KMS-11 (cell line): ENCODE results near the gene CUL4A.
"Not testable (repeated sequence)": the region's sequence is repeated elsewhere in the genome, so short reads cannot be mapped to it uniquely, and the experiment has no call there.

Experiments
- H2AFZ ChIP-seq: fragments of 200-600 bp; sonication (generic); 2 replicates; pipeline ENCODE4 v1.6.1; 2016; ENCODE audit warnings: antibody characterized with exemption, mixed run types, low read depth
- H3K27ac ChIP-seq: fragments of 200-600 bp; sonication (generic); 2 replicates; pipeline ENCODE4 v1.6.1; 2016; ENCODE audit warnings: mild to moderate bottlenecking, mixed run types
- H3K27me3 ChIP-seq: fragments of 200-600 bp; sonication (generic); 2 replicates; pipeline ENCODE4 v1.6.1; 2017; ENCODE audit warnings: mild to moderate bottlenecking, low read depth, mixed run types, moderate library complexity; ENCODE audit not compliant: insufficient read depth
- H3K36me3 ChIP-seq: fragments of 200-600 bp; sonication (generic); 2 replicates; pipeline ENCODE4 v1.6.1; 2017; ENCODE audit warnings: mild to moderate bottlenecking, mixed run types; ENCODE audit not compliant: insufficient read depth
- H3K4me1 ChIP-seq: fragments of 200-600 bp; sonication (generic); 2 replicates; pipeline ENCODE4 v1.6.1; 2016; ENCODE audit warnings: mild to moderate bottlenecking, low read depth, mixed run types; ENCODE audit not compliant: poor library complexity, severe bottlenecking
- H3K4me2 ChIP-seq: fragments of 200-600 bp; sonication (generic); 2 replicates; pipeline ENCODE4 v1.7.0; 2016; ENCODE audit warnings: mild to moderate bottlenecking, mixed run types
- H3K4me3 ChIP-seq: fragments of 200-600 bp; sonication (generic); IDR thresholded peaks from 2 replicates; pipeline ENCODE4 v1.6.1; 2017; ENCODE audit warnings: low read depth, low read length, mixed read lengths; ENCODE audit not compliant: insufficient read depth
- H3K79me2 ChIP-seq: fragments of 200-600 bp; sonication (generic); 2 replicates; pipeline ENCODE4 v1.6.1; 2016; ENCODE audit warnings: low read depth, mixed run types; ENCODE audit not compliant: insufficient read depth
- H3K9ac ChIP-seq: fragments of 200-600 bp; sonication (generic); 2 replicates; pipeline ENCODE4 v1.6.1; 2016; ENCODE audit warnings: mild to moderate bottlenecking, mixed run types
- H4K20me1 ChIP-seq: fragments of 200-600 bp; sonication (generic); 2 replicates; pipeline ENCODE4 v1.6.1; 2016; ENCODE audit warnings: mild to moderate bottlenecking, mixed run types; ENCODE audit not compliant: insufficient read depth
- TF ChIP-seq, protein P1 (sequence below): fragments of 200-600 bp; sonication (generic); conservative IDR thresholded peaks from 2 replicates; pipeline ENCODE4 v1.6.1; 2017; ENCODE audit warnings: low read depth, mild to moderate bottlenecking, antibody characterized with exemption, low read length, moderate library complexity, mixed read lengths

CUL4A gene

DNA sequence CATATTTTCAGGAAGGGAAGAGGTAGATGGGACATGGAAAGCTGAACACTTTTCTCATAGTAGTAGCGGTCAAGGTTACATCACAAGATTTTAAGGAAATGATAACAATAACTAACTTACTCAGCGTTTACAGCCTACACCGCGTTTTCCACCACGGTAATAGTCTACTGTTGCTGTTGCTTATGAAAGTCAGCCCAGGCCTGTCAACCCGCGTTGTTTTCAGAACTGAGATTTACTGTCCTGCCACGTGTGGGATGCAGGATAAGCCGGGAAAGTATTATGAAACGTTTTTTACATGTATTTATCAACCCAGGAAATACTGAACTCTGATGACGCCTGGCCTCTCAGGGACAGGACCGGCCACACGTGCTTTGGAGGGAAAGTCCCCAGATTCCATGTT, 51.6 kb downstream of the CUL4A start:
- no peak overlapping the region for H2AFZ ChIP-seq
- no peak overlapping the region for H3K27ac ChIP-seq
- no peaks in the 10 kb centered on the region for H3K79me2 ChIP-seq
- H3K4me3 ChIP-seq: no peak overlapping the region
- no peaks in the 10 kb centered on the region for H3K4me1 ChIP-seq
- TF ChIP-seq, protein P1, sequence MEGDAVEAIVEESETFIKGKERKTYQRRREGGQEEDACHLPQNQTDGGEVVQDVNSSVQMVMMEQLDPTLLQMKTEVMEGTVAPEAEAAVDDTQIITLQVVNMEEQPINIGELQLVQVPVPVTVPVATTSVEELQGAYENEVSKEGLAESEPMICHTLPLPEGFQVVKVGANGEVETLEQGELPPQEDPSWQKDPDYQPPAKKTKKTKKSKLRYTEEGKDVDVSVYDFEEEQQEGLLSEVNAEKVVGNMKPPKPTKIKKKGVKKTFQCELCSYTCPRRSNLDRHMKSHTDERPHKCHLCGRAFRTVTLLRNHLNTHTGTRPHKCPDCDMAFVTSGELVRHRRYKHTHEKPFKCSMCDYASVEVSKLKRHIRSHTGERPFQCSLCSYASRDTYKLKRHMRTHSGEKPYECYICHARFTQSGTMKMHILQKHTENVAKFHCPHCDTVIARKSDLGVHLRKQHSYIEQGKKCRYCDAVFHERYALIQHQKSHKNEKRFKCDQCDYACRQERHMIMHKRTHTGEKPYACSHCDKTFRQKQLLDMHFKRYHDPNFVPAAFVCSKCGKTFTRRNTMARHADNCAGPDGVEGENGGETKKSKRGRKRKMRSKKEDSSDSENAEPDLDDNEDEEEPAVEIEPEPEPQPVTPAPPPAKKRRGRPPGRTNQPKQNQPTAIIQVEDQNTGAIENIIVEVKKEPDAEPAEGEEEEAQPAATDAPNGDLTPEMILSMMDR: no peak
- no peak overlapping the region for H3K4me2 ChIP-seq
- no peaks in the 10 kb centered on the region for H3K27me3 ChIP-seq
- no peaks in the 10 kb centered on the region for H3K36me3 ChIP-seq
- no peaks in the 10 kb centered on the region for H4K20me1 ChIP-seq
- H3K9ac ChIP-seq: no peak overlapping the region

DNA sequence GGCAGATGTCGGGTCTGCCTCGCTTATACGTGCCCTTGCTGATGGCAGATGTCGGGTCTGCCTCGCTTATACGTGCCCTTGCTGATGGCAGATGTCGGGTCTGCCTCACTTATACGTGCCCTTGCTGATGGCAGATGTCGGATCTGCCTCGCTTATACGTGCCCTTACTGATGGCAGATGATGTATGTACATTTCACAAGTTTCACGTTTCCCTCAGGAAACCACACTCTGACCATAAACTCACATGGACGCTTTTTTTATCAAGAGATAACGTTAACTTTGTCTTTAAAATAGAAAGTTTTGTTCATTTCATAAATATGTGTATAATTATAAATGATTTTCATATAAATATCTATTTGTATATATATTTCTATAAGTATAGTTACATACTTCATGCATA, 53.6 kb downstream of the CUL4A start:
- H3K4me3 ChIP-seq, H3K27ac ChIP-seq, H3K36me3 ChIP-seq, H3K79me2 ChIP-seq, H3K9ac ChIP-seq, H3K27me3 ChIP-seq, H3K4me2 ChIP-seq, H4K20me1 ChIP-seq, H3K4me1 ChIP-seq, H2AFZ ChIP-seq: not testable (repeated sequence)

DNA sequence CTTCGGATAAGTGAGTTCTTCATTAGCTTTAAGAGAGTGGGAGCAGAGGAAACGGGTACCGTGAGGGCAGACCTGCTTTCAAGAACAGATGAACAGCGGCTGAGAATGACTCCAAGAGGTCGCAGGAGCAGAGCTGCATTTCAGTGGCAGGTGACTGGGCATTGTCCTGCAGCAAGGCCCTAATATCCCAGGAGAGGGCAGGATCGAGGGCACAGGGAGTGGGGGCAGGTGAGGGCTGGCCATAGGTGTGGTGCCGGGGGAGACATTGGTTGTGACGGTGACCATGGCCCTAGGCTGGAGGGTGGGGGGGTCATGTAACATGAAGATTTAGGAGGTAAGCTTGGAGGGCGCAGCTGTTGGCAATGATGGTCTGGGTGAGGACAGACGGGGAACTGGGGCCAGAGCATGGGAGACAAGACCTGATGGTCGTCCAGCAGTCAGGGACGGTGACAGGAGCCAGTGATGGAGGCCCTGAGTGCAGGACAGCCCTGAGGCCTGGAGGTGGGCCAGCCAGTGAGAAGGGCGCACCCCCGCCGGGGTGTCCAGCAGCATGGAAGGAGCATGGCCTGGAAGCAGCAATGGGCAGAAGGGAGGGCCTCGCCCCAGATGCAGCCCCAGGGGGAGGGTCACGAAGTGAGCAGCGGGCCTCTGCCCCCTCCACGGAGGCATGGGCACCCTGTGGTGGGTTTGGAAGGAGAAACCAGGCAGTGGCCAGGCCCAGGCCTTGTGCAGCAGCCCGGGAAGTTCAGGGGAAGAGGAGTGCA, 58.4 kb downstream of the CUL4A start:
- no peak overlapping the region for H3K27ac ChIP-seq
- no peaks in the 10 kb centered on the region for H3K27me3 ChIP-seq
- no peak overlapping the region for H3K4me3 ChIP-seq
- H3K4me2 ChIP-seq: no peak overlapping the region
- H3K79me2 ChIP-seq: no peaks in the 10 kb centered on the region
- H3K9ac ChIP-seq: no peak overlapping the region
- H2AFZ ChIP-seq: no peak overlapping the region
- TF ChIP-seq, protein P1: no peak
- H3K36me3 ChIP-seq: no peaks in the 10 kb centered on the region
- no peaks in the 10 kb centered on the region for H4K20me1 ChIP-seq
- H3K4me1 ChIP-seq: no peaks in the 10 kb centered on the region

DNA sequence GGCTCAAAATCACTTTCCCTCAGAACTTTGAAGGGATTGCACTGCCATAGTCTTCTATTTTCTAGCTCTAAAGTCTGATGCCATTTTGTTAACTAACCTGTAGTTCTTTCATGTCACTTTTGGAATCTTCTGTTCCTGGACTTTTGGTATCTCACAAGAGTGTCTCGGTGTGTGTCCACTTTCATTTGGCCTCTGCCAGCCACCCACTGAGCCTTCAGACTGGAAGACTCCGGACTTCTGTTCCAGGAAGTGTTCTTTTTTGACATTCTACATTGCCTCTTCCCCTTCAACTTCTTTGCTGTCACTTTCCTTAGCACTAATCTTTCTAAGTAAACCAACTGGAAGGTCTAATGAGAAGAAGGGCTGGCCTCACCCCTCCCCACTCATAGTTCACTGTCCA, 62.6 kb downstream of the CUL4A start:
- Histone ChIP-seq H3K4me2 (no peak overlapping the region), H3K9ac (no peak overlapping the region), H3K36me3 (no peaks in the 10 kb centered on the region), H3K4me3 (no peak overlapping the region), H3K27me3 (no peaks in the 10 kb centered on the region), H4K20me1 (no peaks in the 10 kb centered on the region), H3K79me2 (no peaks in the 10 kb centered on the region), H3K27ac (no peak overlapping the region), H2AFZ (no peak overlapping the region), H3K4me1 (no peaks in the 10 kb centered on the region)
- TF ChIP-seq, protein P1: no peak

DNA sequence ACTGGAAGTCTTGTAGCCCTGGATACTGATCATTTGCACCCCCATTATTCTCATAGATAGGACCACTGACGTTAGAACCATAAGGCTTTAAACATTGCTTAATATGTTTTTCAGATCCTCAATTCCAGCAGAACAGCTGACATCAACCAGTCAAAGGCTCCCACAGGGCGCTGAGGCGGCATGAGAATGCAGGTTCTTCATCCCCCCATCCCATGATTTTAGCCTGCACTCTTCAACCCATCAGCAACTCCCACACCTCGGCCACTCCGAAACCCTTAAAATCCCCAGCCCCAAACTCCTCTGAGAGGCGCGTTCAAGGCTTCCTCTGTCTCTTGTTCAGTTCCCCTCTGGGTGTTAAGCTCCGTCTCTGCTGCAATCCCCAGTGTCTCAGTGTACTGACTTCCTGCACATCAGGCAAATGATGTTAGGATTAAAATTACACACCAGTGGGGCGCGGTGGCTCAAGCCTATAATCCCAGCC, 63.3 kb downstream of the CUL4A start:
- no peak overlapping the region for H2AFZ ChIP-seq
- TF ChIP-seq, protein P1: no peak
- no peak overlapping the region for H3K4me3 ChIP-seq
- no peaks in the 10 kb centered on the region for H3K4me1 ChIP-seq
- H3K36me3 ChIP-seq: no peaks in the 10 kb centered on the region
- no peak overlapping the region for H3K4me2 ChIP-seq
- H3K27ac ChIP-seq: no peak overlapping the region
- H3K27me3 ChIP-seq: no peaks in the 10 kb centered on the region
- H4K20me1 ChIP-seq: no peaks in the 10 kb centered on the region
- no peak overlapping the region for H3K9ac ChIP-seq
- no peaks in the 10 kb centered on the region for H3K79me2 ChIP-seq
